Measurements from ENCODE around the gene SPOUT1.
"Not testable (repeated sequence)": the region's sequence is repeated elsewhere in the genome, so short reads cannot be mapped to it uniquely, and the experiment has no call there.

Gene SPOUT1

GRCh38 chr9:128818839-128819715 is 10.5 kb downstream of the SPOUT1 start:
- in situ Hi-C loops (cut with MboI; ENCODE audit: low pct_unique_long_range_greater_than_20kb, low sequenced_read_pairs) = no loop called here
- peak; percentile 44 for DNase-seq

DNA sequence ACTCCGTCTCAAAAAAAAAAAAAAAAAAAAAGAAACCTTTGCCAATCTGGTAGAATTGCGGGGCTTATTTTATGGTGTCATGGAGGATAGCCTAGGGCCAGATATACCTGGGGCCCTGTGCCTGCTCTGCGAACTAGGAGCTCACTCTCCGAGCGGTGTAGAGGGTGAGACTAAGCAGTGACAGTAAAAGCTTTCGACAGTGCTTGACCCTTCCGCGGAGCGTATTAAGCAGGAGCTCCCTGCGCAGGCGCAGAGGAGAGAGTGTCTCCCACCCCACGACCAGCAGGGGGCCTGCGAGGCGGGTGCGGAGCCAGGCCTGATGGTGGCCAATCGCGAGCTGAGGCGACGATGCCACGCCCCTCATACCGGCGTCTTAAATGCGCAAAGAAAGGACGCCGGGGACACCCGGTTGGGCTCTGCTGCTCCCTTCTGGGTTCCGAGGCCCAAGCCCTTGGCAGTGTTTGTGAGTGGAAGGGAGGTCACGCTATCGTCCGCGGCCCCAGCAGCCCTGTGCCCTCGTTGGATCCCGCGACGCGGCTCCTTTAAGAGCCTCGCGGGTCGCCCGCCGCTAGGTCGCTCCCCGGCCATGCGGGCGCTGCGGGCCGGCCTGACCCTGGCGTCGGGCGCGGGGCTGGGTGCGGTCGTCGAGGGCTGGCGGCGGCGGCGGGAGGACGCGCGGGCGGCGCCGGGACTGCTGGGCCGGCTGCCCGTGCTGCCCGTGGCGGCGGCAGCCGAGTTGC is 11.3 kb downstream of the SPOUT1 start, which contains the start of gene ENDOG:
Gene ENDOG (plus strand): TSS at position 402 of the 740 bp plus-strand sequence. CDS start 185 bp downstream, at position 587.
- in situ Hi-C loops (cut with MboI; ENCODE audit: low pct_unique_long_range_greater_than_20kb, low sequenced_read_pairs) = no loop called here
- DNase-seq = peak; percentile 98

DNA sequence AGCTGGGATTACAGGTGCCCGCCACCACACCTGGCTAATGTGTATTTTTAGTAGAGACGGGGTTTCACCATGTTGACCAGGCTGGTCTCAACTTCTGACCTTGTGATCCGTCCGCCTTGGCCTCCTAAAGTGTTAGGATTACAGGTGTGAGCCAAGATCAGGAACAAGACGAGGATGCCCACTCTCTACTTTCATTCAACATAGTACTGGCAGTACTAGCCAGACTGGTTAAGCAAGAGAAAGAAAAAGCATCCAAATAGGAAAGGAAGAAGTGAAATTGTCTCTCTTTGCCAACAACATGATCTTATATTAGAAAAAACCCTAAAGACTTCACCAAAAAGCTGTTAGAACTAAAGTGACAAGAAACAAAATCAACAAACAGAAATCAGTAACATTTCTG is 18.7 kb downstream of the SPOUT1 start:
- in situ Hi-C loops (cut with MboI; ENCODE audit: low pct_unique_long_range_greater_than_20kb, low sequenced_read_pairs) = no loop called here
- DNase-seq = no peak

DNA sequence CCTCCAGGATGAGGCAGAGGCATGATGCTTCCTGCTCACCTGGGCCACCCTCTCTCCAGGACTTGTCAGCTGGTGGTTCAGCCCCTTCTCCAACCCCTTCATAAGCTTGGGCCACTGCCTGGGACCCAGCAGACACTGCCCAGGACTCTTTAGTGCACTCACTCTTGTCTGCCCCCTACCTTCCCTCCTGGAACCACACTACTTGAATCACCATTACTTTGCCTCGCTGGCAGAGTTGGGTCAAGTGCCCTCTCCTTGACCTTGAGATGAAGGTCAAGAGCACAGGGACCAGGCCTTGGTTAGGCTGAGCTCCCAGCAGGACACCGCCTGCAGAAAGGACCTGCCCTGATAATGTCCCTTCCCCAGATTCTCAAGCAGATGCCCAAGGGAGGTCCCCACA is 19.8 kb downstream of the SPOUT1 start:
- in situ Hi-C loops (cut with MboI; ENCODE audit: low pct_unique_long_range_greater_than_20kb, low sequenced_read_pairs) = no loop called here
- no peak for DNase-seq

DNA sequence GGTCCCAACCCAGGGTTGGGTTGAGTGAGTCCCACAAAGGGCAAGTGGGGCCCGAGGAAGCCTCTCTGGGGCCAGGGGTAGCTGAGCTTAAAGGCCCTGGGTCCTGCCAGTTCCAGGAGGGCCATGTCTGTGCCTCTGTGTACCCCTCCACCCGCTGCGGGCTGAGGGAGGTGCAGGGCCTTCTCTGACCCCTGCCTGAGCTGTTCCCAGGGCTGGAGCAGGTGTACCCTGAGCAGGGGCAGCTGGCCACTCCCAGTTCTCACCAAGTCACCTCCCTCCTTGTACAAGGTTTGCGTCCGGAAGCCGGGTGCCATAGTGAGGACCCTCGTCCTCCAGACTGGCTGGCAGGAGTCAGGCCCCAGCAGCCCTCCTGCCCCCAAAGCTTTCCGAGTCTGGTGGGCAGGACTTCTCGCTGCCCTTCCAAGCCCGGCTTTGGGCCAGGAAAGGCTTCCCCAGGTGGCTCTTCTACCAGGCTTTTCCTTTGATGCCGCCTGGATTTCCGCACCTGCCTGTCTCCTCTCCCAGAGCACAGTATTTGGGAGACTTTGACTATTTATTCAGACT is 20.5 kb downstream of the SPOUT1 start:
- in situ Hi-C loops (cut with MboI; ENCODE audit: low pct_unique_long_range_greater_than_20kb, low sequenced_read_pairs) = no loop called here
- no peak for DNase-seq

GRCh38 chr9:128808543-128808942 is 21.1 kb downstream of the SPOUT1 start:
- in situ Hi-C loops (cut with MboI; ENCODE audit: low pct_unique_long_range_greater_than_20kb, low sequenced_read_pairs) = no loop called here
- DNase-seq = no peak

DNA sequence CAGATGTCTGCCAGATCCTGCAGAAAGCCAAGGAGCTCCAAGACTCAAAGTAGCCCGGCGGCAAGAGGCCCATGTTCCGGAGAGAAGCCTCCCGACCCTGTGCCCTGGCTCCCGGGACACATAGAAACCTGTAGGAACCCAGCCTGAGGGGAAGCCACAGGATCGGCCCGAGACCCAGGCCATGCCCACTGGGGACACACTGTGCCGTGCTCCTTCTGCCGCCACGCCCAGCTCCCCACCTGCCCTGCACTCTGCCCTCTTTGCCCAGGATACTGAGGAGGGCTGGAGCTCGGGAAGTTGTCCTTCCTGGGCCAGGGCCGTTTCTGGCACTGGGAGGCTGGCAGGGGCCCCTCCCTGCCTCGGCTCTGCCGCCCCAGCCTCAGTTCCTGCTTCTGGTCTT is 21.8 kb downstream of the SPOUT1 start:
- in situ Hi-C loops (cut with MboI; ENCODE audit: low pct_unique_long_range_greater_than_20kb, low sequenced_read_pairs) = no loop called here
- no peak for DNase-seq

GRCh38 chr9:128805661-128806060 is 23.9 kb downstream of the SPOUT1 start:
- DNase-seq = no peak
- in situ Hi-C loops (cut with MboI; ENCODE audit: low pct_unique_long_range_greater_than_20kb, low sequenced_read_pairs) = no loop called here

DNA sequence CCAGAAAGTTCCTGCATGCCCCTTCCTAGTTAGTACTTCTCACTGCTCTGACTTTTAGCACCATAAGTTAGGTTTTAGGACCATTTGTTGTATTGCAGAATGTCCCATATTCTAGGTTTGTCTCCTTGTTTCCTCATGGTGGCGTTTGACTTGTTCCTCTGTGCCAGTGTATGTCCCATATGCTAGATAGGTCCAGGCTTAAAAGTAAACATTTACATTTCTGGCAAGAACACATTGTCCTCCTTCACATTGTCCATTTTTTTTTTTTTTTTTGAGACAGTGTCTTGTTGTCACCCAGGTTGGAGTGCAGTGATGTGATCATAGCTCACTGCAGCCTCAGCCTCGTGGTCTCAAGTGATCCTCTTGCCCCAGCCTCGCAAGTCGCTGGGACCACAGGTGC is 27.1 kb downstream of the SPOUT1 start:
- in situ Hi-C loops (cut with MboI; ENCODE audit: low pct_unique_long_range_greater_than_20kb, low sequenced_read_pairs) = no loop called here
- no peak for DNase-seq

- in situ Hi-C loops (cut with MboI; ENCODE audit: low pct_unique_long_range_greater_than_20kb, low sequenced_read_pairs) = no loop called here
- DNase-seq = no peak
These were observed 29.5 kb downstream of the SPOUT1 start for GRCh38 chr9:128800061-128800460.

GRCh38 chr9:128798896-128799295 is 30.7 kb downstream of the SPOUT1 start:
- in situ Hi-C loops (cut with MboI; ENCODE audit: low pct_unique_long_range_greater_than_20kb, low sequenced_read_pairs) = no loop called here
- DNase-seq = no peak

DNA sequence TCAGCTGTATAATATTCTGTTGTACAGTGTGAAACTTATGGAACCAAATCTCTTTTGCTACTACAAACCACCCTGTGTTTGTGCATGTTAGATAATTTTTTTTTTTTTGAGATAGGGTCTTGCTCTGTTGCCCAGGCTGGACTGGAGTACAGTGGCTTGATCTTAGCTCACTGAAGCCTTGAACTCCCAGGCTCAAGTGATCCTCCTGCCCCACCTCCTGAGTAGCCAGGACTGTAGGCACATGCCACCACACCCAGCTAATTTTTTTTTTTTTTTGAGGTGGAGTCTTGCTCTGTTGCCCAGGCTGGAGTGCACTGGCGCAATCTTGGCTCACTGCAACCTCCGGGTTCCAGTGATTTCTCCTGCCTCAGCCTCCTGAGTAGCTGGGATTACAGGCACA is 34.6 kb downstream of the SPOUT1 start:
- DNase-seq; in situ Hi-C loops (cut with MboI; ENCODE audit: low pct_unique_long_range_greater_than_20kb, low sequenced_read_pairs): not testable (repeated sequence)

GRCh38 chr9:128792978-128793686 is 36.5 kb downstream of the SPOUT1 start:
- DNase-seq = no peak
- in situ Hi-C loops (cut with MboI; ENCODE audit: low pct_unique_long_range_greater_than_20kb, low sequenced_read_pairs) = no loop called here

- in situ Hi-C loops (cut with MboI; ENCODE audit: low pct_unique_long_range_greater_than_20kb, low sequenced_read_pairs) = no loop called here
- DNase-seq = no peak
These were observed 37.5 kb downstream of the SPOUT1 start for GRCh38 chr9:128792134-128792533.

- no peak for DNase-seq
- in situ Hi-C loops (cut with MboI; ENCODE audit: low pct_unique_long_range_greater_than_20kb, low sequenced_read_pairs) = no loop called here
These were observed 39.1 kb downstream of the SPOUT1 start for GRCh38 chr9:128790536-128790935.

DNA sequence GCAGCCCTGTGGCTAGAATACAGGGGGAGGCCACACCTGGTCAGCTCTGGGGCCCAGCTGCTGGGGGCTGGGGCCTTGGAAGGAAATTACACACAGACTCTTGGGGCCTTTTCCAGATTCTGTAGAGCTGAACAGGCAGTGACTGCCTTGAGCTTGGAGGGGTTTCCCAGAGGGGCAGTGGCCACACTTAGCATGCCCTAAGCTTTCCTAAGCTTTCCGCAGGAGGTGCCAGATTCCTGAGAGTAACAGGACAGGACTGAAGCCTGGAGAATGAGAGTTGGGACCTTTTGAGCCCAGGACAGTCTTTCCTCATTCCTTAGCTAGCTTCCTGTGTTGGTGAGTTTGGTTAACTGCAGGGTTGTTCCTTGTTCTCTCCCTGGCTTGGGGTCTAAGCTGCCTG is 41.1 kb downstream of the SPOUT1 start:
- no peak for DNase-seq
- in situ Hi-C loops (cut with MboI; ENCODE audit: low pct_unique_long_range_greater_than_20kb, low sequenced_read_pairs) = no loop called here

DNA sequence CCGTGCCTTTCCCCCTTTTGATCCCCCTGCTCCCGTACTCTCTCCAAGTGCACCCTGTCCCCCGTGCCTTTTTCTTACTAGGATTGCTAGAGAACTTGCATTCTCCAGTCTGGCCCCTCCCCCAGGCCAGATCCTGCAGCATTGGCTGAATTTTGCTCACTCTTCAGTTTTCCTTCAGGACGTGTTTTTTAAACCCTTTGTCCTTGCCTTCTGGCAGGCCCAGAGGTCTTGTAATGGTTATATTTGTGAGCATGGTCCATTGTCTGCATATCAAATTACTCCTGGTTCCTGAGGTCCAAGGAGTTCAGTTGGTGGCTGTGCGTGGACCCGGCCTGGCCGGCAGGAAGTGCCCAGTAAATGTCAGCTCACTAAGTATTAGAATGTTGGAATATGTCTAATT is 41.9 kb downstream of the SPOUT1 start:
- in situ Hi-C loops (cut with MboI; ENCODE audit: low pct_unique_long_range_greater_than_20kb, low sequenced_read_pairs) = no loop called here
- no peak for DNase-seq

- in situ Hi-C loops (cut with MboI; ENCODE audit: low pct_unique_long_range_greater_than_20kb, low sequenced_read_pairs) = no loop called here
- peak; percentile 90 for DNase-seq
These were observed 42.7 kb downstream of the SPOUT1 start, which contains the start of gene TBC1D13 for GRCh38 chr9:128786681-128787601. TSS of gene TBC1D13 (plus strand) at chr9:128787253. CDS start at chr9:128787354, 101 bp downstream.
